ENCODE data around the gene PTPRD.

Gene PTPRD

DNA sequence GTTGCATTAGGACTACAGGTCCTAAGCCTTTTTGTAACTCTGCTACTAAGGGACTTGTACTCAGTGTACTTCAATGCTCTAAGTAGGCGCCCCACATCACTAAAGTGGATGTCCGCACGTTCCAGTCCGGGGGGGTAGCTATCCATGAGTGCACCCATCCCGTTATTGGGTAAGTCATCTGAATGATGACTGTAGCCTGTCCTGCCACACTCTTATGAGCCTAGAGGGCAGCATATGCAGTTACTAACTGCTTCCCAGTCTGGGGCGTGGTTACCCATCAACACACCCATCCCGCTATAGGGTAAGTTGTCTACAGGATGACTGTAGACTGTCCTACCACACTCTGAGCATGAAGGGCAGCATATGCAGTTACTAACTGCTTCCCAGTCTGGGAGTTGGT lies 1053.9 kb downstream of the PTPRD start:
- in situ Hi-C loops (cut with MboI; ENCODE audit: low pct_unique_long_range_greater_than_20kb, low sequenced_read_pairs, unreplicated experiment) = no loop called here
- TF ChIP-seq, protein P1, sequence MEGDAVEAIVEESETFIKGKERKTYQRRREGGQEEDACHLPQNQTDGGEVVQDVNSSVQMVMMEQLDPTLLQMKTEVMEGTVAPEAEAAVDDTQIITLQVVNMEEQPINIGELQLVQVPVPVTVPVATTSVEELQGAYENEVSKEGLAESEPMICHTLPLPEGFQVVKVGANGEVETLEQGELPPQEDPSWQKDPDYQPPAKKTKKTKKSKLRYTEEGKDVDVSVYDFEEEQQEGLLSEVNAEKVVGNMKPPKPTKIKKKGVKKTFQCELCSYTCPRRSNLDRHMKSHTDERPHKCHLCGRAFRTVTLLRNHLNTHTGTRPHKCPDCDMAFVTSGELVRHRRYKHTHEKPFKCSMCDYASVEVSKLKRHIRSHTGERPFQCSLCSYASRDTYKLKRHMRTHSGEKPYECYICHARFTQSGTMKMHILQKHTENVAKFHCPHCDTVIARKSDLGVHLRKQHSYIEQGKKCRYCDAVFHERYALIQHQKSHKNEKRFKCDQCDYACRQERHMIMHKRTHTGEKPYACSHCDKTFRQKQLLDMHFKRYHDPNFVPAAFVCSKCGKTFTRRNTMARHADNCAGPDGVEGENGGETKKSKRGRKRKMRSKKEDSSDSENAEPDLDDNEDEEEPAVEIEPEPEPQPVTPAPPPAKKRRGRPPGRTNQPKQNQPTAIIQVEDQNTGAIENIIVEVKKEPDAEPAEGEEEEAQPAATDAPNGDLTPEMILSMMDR (IDR thresholded peaks at IDR 0.05; ENCODE audit: extremely low read depth, insufficient read depth, missing control alignments) = no peak
- DNase-seq (ENCODE audit: low spot score) = no peak

DNA sequence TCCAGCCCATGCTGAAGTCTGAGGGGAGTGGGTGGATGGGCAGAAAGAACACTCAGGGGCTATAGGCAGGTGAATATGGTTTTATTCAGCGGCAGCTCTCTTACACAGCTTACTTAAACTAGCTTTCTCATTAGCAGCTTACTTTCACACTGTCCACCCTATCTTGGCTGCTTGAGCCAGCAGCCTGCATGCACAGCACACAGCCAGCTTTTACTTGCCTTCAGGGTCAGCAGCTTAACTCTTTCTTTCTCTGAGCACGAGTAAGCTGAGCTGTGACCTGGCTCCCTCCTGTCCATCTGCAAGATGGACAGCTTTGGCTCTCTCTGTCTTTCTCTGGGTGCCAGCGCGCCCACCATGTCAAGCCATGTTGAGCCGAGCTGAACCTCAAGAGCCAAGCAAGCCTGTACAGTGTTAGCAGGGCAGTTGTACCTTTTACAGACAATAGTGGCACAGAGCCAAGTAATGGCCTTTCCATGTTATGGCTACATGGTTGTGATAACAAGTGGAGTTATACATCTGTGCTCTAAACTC lies 1054.9 kb downstream of the PTPRD start:
- DNase-seq (ENCODE audit: low spot score) = no peak
- in situ Hi-C loops (cut with MboI; ENCODE audit: low pct_unique_long_range_greater_than_20kb, low sequenced_read_pairs, unreplicated experiment) = no loop called here
- TF ChIP-seq, protein P1 (IDR thresholded peaks at IDR 0.05; ENCODE audit: extremely low read depth, insufficient read depth, missing control alignments) = no peak

DNA sequence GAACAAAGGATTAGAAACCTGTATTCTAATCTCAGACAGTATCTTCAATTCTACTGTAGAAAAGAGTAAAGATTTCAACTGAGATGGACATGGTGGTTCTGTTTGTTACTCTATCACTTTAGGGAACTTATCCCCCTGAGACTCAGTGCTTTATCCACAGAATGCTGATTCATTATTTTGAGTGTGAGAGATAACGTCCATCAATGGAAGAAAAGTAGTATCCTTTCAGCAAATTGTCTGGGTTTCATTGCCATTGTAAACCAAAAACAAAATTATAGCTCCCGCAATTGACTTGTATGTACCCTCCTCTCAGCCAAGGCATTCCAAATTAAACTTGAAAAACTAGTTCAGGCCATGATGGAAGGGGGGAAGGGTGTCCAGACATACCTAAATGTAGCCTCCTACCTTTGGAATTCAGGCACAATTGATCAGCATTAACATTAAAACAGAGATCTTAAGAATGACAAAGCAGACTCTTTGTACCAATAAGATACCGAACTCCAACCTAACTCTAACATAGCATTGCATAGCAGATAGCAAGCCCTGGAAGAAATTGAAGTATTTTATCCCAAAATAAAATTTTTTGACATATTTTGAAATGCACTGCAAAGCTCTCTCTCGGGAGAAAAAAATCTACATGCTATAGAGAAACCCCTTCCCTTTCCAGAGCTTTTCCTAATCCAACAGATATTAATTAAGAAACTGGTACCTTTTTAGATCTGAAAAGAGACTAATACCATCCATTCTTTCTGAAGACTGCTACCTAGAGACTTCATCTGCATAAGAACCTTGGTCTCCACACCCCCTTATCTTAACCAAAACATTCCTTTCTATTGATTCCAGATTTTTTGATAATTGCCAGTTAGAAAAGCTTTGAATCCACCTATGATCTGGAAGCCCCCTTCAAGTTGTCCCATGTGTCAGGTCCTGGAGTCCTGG lies 1055.7 kb downstream of the PTPRD start:
- DNase-seq (ENCODE audit: low spot score) = no peak
- in situ Hi-C loops (cut with MboI; ENCODE audit: low pct_unique_long_range_greater_than_20kb, low sequenced_read_pairs, unreplicated experiment) = no loop called here
- TF ChIP-seq, protein P1 (IDR thresholded peaks at IDR 0.05; ENCODE audit: extremely low read depth, insufficient read depth, missing control alignments) = no peak

DNA sequence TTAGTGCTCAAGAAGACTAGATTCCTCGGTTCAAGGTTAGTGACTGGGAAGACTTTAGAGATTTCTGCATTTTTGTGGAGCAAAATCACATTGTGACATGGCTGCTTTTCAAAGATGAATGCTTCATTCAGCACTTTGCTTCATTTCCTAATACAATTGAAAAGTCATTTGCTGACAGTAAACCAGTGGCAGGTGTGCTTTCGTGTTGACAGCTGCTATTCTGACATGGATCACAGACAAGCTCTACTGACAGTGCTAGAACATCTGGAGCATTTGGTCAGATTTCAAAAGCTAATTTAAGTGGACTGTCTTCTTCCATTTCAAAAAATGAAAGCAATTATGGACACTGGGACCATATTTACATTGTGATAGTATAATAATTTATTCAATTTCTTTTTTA lies 1060.1 kb downstream of the PTPRD start:
- DNase-seq (ENCODE audit: low spot score) = no peak
- in situ Hi-C loops (cut with MboI; ENCODE audit: low pct_unique_long_range_greater_than_20kb, low sequenced_read_pairs, unreplicated experiment) = no loop called here

DNA sequence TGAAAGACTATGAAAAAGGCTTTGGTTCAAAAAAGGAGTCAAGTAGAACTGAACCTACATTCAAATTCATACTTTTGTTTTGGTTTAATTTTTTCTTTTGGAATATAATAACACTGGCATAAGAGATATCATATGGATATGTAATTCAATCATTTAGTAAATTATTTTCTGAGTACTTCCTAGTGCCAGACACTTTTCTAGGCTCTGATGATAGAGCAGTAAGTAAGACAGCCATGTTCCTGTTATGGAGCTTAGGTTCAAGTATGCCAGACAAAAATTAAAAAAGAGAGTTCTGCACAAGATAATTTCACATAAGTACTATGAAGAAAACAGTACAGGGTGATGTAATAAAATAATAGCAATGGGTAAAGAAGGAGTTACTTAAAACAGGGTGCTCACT lies 1074.0 kb downstream of the PTPRD start:
- DNase-seq (ENCODE audit: low spot score) = no peak
- in situ Hi-C loops (cut with MboI; ENCODE audit: low pct_unique_long_range_greater_than_20kb, low sequenced_read_pairs, unreplicated experiment) = no loop called here
- TF ChIP-seq, protein P1 (IDR thresholded peaks at IDR 0.05; ENCODE audit: extremely low read depth, insufficient read depth, missing control alignments) = no peak

More for the DNA sequence above, 1060.1 kb downstream of the PTPRD start:
- TF ChIP-seq, protein P1 (IDR thresholded peaks at IDR 0.05; ENCODE audit: extremely low read depth, insufficient read depth, missing control alignments) = no peak

DNA sequence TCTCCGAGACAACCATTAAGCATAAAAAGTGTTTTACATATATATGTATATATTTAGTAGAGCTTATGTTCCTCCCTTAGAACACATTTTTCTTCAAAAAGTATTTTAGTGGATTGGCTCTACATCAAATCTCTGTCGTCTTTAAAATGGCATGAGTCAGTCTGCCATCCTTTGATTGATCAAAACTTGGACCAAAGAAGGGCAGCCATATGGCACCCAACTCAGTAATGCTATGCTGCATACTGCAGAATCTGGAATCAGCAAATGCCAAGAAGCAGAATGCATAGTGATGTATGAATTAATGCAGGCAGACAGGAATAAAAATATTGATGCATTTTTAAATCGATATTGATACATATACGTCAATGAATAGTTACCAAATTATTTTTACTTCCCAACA lies 1074.4 kb downstream of the PTPRD start:
- no peak for DNase-seq (ENCODE audit: low spot score)
- TF ChIP-seq, protein P1 (IDR thresholded peaks at IDR 0.05; ENCODE audit: extremely low read depth, insufficient read depth, missing control alignments) = no peak
- in situ Hi-C loops (cut with MboI; ENCODE audit: low pct_unique_long_range_greater_than_20kb, low sequenced_read_pairs, unreplicated experiment) = no loop called here

Data from GM13977 (cell line).